ENCODE data around the gene SAMD3.

GRCh38 chr6:130156908-130157307, 65.8 kb downstream of the SAMD3 start:
- TF ChIP-seq EZH2phosphoT487 (IDR thresholded peaks at IDR 0.05; ENCODE audit: insufficient read depth, low read depth), result no peak
- no peak for TF ChIP-seq EZH2 (IDR thresholded peaks at IDR 0.05; ENCODE audit: insufficient read depth, poor library complexity, severe bottlenecking)

Data from GM23248 (cell line).